COLO668 (cell line): ENCODE data around the gene INS.

Source experiments
- DNase-seq: peaks from one replicate; lab custom pipeline; 2025; ENCODE audit not compliant: unreplicated experiment; lab: John Stamatoyannopoulos, UW

Gene INS

DNA sequence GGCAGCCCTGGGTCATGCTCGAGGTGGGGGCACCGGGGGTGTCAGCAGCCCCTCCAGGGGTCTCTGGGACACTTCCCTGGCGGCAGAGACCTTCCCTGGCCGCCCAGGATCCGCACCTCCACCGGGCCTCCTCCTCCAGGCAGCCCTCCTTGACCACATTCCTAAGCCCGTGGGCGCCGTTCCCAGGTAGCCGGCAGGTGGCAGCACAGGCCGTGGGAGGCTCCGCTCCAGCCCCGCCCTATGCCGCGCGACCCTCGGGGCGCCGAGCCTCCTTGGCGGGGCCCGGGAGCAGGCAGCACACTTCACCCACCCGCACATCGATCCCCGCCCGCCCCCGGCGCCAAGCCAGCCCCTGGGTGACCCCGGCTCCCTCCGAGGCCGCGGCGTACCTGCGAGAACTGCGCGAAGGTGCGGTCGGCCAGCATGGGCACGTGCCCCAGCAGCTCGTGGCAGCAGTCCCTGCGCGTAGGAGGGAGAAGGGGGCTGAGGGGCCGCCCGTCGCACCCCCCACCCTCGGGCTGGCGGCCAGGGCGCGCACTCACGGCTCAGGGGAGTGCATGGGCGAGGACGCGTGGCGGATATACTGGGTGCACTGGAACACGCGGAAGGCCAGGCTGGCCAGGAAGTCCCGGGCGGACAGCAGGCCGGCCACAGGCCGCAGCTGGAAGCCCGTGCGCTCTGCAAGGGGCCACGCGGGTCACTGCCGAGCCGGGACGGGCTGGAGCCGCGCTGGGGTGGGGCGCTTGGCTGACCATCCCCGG lies 5.3 kb upstream of the INS start:
- peak; percentile 3 for DNase-seq

DNA sequence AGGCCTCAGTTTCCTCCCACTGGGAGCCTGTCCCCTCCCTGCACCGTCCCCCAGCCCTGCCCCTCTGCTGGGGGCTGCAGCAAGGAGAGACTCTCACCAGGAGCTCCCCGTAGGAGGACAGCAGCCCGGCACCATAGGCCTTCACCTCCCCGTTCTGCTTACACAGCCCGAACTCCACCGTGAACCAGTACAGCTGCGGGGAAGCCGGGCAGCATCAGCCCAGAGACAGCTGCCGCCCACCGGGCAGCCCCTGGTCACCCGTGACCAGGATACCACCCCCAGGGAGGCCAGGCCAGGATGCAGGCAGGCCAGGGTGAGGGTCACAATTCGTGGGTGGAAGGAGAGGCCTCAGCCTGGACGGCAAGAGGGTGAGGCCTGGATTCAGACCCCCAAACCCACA lies 4.6 kb upstream of the INS start:
- DNase-seq = no peak

DNA sequence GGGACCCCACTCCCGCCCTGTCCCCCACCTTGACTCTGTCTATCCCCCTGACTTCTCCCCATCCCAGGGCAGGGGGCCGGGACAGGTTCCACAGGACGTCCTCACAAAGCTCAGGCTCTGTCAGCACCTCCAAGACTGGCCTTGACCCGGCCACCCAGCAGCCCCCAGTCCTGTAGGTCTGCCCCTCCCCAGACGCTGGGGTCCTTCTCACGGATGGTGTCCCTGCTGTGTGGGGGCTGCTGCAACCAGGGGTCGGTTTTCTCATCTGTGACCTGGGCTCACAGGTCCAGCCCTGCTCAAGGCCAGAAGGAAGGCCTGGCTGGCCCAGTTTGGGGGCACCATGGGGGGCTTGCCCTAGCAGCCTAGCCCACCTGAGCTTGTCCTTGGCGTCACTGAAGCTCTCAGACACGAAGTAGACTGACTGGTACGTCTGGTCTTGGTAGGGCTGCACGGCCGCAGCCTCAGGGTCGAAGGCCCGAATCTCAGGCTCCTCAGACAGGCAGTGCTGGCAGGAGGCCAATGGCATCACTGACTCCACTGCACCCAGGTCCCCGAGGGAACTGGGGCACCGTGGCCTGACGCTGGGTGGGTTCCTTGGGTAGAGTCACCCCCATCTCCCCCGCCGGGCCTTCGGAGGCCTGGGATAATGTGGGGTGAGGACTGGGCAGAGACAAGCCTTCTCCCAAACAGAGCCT lies 4.0 kb upstream of the INS start:
- DNase-seq = no peak

DNA sequence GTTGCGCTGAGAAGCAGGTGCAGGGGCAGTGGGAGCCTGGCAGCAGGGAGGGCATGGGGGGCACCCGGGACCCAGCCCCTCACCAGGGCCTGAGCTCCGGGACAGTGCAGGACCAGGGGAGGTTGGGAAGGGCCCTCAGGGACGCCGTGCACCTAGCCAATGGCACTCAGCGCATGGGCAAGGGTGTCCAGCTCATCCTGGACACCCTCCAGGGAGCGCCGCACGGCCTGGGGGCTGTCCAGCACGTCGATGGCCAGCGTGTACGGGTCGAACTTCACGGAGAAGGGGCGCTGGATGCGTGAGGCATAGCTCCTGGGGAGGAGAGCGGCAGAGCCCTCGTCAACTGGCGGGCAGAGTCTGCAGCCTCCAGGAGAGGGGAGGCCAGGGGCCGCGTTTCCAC lies 3.1 kb upstream of the INS start:
- no peak for DNase-seq

DNA sequence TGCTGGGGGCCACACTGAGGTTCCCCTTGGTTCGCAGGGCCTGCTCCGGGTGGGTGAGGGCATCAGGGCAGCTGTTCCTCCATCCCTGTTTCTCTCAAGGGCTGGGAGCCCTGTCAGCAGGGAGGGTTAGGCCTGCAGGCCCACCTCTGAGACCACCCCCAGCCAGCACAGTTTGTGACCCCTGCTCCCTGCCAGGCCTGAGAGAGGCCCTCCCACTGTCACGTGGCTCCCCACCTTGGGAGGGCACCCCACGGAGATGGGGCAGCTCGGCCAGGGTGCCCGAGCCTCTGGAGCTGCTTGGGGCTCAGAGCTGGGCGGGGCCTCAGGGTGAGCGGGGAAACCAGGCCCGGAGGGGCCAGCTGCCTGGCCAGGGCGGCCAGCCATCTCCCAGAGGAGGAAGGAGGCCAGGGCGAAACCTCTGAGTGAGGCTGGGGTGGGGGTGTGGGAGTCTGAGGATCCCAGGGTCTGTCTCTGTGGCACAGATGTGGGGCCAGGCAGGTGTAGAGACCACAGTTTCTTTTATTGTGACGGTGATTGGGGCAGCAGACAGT lies 2.5 kb upstream of the INS start:
- no peak for DNase-seq

DNA sequence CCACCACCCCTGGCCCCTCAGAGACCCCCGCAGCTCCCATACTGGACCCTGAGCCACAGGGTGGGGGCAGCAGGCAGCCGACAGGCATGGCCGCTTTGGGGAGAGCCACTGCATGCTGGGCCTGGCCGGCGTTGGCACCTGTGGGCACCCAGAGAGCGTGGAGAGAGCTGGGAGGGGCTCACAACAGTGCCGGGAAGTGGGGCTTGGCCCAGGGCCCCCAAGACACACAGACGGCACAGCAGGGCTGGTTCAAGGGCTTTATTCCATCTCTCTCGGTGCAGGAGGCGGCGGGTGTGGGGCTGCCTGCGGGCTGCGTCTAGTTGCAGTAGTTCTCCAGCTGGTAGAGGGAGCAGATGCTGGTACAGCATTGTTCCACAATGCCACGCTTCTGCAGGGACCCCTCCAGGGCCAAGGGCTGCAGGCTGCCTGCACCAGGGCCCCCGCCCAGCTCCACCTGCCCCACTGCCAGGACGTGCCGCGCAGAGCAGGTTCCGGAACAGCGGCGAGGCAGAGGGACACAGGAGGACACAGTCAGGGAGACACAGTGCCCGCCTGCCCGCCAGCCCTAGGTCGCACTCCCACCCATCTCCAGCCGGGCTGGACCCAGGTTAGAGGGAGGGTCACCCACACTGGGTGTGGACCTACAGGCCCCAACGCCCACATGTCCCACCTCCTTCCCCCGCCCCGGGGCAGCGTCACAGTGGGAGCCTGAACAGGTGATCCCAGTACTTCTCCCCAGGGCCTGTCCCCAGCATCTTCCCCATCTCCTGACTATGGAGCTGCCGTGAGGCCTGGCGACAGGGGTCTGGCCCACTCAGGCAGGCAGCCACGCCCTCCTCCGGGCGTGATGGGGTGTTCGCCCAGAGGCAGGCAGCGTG lies 1.2 kb downstream of the INS start:
- no peak for DNase-seq

DNA sequence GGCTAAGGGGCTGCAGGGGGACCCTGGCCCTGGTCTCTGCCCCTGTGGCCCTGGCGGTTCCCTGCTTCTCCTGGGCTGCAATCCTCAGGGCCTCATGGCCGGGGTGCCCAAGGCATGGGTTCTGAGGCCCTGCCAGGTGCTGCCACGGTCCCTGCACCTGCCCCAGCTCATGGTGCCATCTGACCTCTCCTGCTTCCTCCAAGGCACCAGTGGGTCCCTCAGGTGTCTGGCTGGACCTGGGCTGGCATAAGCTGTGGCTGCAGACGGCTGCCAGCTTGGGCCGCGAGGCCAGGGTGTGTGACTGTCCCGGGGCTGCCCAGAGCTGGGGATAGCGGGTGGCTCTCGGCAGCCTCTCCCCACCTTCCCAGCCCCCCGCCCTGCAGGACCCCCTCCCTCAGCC lies 2.0 kb downstream of the INS start:
- no peak for DNase-seq

DNA sequence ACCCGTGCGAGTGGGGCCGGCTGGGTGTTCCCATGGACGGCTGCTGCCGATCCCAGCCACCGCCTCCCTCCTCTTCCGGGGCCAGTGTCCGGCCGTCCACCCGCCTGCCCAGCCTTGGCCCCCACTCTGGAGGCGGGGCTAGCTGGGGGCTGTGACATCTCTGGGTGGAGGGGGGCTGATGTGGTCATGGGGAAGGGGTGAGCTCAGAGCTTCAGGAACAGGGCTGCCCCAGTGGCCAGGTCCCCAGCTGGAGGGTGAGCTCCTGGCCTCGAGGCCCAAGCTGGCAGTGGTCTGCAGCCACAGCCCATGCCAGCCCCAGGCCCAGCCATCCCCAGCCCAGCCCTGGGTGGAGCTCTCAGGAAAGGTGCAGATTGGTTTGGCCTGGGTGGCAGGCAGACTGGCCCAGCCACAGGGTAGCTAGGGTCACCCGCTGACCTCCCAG lies 2.7 kb downstream of the INS start:
- DNase-seq = no peak

DNA sequence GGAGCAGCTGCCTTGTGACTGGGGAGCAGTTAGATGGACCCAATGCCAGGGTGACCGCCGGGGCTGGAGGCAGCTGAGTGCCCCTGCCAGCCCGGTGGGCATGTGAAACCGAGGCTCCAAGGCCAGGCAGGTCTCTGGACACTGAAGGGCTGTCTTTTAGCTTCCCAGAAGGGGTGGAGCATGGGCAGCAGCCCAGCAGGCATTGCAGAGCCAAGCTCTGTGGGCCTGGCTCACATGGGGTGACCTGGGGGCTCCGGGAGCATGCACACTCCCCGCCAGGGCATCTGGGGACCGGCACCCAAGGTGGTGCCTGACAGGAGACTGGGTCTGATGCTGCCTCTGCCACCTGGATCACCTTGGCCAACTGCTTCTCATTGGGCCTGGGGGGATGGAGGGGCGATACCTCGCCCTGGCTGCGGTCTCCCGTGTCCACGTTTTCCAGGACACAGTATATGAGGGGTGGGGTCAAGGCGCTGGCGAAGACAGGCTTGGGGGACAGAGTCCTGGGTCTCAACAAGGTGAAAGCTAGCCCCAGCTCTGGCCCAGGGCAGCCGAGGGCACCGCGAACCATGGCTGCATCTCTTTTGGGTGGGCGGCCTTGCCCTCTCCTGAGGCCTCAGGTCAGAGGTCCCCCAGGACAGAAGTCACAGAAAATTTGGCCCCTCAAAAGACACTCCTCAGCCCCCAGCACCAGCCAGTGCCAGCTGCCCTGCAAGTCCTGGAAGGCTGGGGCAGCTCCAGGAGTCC lies 3.5 kb downstream of the INS start:
- DNase-seq = no peak

DNA sequence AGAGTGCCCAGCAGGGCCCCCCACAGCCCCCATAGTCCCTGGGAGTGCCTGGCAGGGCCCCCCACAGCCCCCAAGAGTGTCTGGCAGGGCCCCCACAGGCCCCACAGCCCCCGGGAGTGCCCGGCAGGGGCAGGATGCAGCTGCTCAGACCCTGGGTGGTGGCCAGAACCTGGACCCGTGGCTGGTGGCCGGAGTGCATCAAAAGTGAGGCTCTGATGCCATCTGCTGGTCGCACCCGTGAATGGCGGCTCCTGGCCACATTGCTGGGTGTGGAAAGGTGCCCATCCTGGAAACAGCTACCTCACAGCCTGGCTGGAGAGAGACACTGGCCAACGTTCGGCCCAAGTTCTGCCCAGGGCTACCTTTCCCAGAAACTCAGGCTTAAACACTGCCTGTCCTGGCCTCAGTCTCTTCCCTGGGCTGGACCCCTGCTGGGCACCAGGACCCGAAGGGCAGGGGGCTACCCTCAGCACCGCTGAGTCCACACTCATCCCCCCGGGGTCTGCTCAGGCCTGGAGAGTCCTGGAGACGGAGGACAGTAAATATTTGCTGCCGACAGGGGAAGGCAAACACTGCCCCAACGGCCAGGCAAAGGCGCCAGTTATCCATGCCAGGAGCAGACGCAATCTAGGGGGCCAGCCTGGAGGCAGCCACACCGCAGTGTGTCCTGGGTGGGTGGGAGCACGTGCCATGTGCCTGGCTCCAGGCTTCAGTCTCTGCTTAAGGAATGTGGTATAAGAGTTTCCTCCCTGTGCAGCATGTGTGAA lies 4.4 kb downstream of the INS start:
- DNase-seq = peak; percentile 14

DNA sequence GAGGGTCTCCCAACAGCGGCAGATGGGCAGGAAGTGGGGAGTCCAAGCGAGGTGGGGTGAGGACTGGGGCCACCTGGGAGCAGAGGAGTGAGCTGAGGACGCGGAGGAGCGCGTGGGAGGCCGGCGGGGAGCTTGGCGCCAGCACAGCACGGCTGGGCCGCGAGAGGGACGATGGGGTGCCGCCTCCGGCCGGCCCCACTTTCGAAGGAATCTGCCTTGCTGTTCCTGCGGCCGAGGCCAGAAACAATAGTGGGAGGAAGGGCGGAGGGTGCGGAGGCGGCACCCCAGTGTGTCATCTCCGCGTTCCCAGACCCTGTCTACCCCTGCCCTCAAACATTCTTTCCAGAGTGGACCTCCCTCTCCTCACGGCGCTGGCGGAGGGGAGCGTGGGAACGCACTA lies 5.5 kb downstream of the INS start:
- no peak for DNase-seq

DNA sequence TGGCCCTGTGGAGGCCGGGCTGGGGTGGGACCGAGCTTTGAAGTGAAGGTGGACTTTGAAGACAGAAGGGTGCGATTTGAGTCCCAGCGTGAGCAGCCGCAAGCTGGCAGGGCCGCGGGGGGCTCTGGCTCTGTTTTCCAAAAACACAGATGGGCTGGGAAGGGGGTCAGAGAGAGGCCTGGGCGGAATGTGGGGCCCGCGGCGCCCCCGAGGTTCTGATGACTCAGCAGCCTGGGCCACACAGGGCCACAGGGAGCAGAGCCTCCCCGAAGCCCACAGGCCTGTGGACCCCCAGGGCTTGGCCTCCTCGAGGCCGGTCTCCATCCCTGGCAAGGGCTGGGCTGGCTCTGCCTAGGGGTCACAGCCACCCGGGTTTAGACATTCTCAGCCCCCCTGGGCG lies 6.1 kb downstream of the INS start:
- DNase-seq = no peak

DNA sequence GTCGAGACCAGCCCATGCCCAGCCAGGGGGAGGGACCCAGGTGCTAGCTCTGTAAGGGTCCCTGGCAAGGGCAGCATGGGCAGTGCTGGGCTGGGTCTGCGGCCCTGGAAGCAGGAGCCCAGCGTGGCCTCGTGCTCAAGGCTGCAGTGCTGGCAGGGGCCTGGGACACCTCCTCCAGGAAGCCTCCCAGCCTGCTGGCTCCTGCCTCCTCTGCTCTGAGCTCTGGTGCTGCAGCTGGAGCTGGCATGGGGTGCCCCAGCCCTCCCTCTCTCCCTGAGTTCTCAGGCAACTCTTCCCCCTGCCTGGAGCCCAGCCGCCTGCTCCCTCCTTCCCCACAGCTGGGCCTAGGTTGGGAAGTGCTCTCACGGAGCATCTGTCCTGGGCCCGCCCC lies 6.8 kb downstream of the INS start:
- no peak for DNase-seq

DNA sequence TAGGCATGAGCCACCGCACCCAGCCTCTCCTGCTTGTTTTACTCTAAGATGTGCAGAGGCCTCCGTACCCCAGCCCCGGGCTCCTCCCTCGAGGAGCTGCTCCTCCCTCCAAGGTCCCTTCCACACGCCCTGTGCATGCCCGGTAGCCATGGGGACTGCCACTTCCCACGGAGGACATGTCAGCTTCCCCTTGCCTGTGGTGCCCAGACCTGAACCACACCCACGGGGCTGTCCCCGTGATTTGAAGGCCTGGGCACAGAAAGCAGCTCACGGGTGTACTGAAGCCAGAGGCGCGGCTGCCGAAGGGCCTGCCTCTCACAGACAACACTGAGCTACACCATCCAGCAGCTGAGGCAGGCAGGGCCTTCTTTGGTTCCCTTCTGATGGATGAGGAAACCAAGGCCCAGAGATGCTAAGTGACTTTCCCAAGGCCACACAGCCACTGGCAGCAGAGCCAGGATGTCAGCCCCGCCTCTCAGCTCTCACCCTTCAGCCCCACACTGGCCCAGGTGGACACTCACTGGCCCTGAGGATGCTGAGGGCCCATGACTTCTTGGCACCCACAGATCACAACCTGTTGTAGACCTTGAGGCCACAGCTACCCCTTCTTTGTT lies 7.3 kb downstream of the INS start:
- no peak for DNase-seq

DNA sequence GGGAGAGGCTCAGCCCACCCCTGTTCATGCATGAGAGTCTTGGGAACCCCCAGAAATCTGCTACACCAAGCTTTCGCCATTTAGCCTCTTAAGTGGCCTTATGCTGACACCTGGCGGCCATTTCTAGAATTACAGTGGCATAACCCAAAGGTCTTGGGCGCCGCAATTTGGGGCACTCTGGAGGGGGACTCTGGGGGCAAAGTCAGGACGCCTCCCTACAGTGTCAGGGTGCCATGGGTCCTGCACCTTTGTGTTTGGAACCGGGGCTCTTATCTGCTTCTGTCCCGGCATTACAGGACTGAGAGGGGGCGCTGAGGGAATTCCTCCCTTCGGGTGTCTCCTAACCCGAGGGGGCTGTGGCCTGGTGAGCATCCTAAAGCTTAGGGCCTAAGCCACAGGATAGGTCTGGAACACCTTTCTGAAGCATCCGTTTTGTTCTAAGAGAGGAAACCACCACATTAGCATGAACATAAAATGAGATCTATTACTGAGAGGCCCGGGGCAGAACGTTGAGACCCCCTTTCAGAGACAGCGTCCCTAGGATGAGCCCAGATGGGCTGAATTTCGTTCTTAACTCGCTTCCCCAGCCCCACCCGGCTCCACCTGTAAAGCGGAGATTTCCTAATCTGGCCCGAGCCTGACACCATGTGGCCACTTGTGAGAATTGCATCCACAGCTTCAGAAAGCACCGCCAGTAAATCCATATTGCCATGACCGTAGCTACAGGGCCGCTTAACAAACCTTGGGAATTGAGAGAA lies 9.3 kb downstream of the INS start:
- peak; percentile 38 for DNase-seq

DNA sequence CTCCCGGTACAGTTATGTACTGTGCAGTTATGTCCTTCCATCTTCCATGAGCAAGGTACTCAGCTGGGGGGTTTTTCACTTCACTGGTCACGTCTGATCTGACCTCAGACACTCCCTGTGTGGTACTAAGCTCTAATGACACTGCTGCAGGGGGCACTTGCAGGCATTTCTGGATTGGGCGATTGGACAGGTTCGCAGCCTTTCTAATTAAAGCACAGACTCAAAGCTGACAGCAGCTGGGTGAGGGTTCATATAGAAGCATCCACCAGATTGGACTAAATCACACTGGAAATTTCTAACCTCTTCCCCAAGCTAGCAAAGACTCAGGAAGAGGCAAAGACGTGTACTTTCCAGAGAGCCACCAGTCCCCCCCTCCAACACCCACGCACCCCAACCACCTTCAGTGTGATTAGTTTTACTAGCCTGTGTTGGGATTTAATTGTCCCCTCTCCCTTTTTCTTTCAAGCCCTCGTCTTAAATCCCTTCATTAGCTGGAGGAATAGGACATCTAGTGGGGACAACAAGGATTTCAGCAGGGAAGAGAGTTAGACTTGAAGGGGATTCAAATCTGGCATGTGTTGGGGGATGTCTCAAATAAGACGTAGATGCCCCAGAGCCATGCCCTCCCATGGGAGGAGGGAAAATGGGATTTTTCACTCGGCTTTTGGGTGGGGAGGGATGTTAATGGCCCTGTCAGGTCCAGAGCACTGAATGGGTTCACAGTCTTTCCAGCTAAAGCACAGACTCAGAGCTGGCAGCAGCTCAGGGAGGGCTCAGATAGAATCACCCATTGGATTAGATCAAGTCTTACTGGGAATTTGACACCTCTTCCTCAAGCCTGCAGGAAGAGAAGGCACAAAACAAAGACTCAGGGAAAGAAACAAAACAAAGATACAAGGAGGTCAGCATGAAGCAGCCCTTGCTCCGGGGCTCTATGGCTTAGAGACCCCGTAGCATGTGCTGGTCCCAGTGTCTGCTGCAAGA lies 10.9 kb downstream of the INS start:
- no peak for DNase-seq

DNA sequence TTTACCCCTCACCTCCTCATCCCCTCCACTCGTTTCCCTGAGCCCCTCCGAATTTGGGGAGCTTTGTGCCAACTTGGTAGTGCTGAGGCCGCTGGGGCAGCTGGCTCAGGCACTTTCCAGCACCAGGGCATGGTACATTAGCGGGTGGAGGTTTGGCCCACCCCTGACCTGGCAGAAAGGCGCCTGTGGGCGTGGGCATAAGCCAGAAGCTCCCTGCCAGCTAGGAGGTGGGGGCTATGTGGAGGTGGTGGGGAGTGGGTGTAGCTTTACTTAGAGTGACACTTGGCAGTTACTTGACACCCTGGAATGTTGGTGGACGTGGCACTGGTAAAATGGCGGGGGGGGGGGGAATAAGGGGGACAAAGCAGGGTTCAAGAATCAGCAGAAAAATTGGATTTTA lies 11.5 kb downstream of the INS start:
- DNase-seq = no peak

DNA sequence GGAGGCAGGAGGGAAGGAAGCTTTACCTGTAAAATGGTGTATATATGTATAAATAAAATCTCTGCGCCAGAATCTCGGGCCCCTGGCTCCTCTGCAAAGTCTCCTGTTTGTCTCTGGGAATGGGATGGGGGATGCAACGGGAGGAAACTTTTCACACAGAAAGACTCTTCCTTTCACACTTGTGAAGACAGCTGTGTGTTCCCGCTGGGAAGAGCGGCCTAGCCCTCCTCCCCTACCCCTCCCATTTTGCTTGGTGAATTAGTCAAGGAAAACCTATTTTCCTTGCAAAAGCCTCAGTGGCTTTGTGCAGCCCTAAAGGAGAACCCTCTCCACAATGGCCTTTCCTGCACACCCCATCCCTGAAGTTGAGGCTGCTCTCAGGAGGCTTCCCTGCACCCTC lies 12.4 kb downstream of the INS start:
- DNase-seq = no peak
